HepG2 (cell line): ENCODE measurements around the gene PRRT1. TPM values are rescaled to one million over a fixed set of nuclear protein-coding genes. Genes with fewer than 3 reads are reported as not detected.

Source experiments
- AFF4 ChIP-seq: sonication (generic); formaldehyde crosslinking; IDR thresholded peaks from 2 replicates; pipeline ENCODE4 v1.4.0; 2020; ENCODE audit warnings: missing genetic modification reagents
- BATF2 ChIP-seq: sonication (generic); formaldehyde crosslinking; IDR thresholded peaks from 2 replicates; pipeline ENCODE4 v1.8.0; 2022; ENCODE audit warnings: mild to moderate bottlenecking, missing genetic modification reagents, moderate library complexity
- EEA1 ChIP-seq: sonication (generic); formaldehyde crosslinking; IDR thresholded peaks from 2 replicates; pipeline ENCODE4 v1.5.1; 2020; ENCODE audit warnings: mild to moderate bottlenecking, missing genetic modification reagents, borderline replicate concordance
- HMGXB4 ChIP-seq, 2 experiments: sonication (generic) in 1 of 2; formaldehyde crosslinking in 1 of 2; IDR thresholded peaks; 2 replicates each; pipeline versions ENCODE4 v1.4.0 to v1.6.1; 2018 to 2020; ENCODE audit warnings: missing genetic modification reagents in 2 of 2, borderline replicate concordance in 1 of 2, low read depth in 1 of 2, mild to moderate bottlenecking in 1 of 2, missing biosample characterization in 1 of 2
- KLF13 ChIP-seq: sonication (generic); formaldehyde crosslinking; IDR thresholded peaks from 2 replicates; pipeline ENCODE4 v1.4.0; 2020; ENCODE audit warnings: mild to moderate bottlenecking, missing genetic modification reagents
- MBD4 ChIP-seq: IDR thresholded peaks from 2 replicates; pipeline ENCODE4 v1.6.1; 2012; ENCODE audit warnings: low read length, inconsistent platforms, borderline replicate concordance
- PHF21A ChIP-seq: sonication (generic); formaldehyde crosslinking; IDR thresholded peaks from 2 replicates; pipeline ENCODE4 v1.5.0; 2020; ENCODE audit warnings: mild to moderate bottlenecking, missing genetic modification reagents
- SKI ChIP-seq: fragments of 450-650 bp; IDR thresholded peaks from one replicate; pipeline ENCODE4 v1.6.1; 2018; ENCODE audit warnings: mild to moderate bottlenecking; ENCODE audit not compliant: partially characterized antibody
- SMAD3 ChIP-seq: sonication (generic); formaldehyde crosslinking; IDR thresholded peaks from 2 replicates; pipeline ENCODE4 v1.4.0; 2020; ENCODE audit warnings: missing genetic modification reagents
- SNAI1 ChIP-seq: sonication (generic); formaldehyde crosslinking; IDR thresholded peaks from 2 replicates; pipeline ENCODE4 v1.5.0; 2020; ENCODE audit warnings: mild to moderate bottlenecking, missing genetic modification reagents, borderline replicate concordance
- TBP ChIP-seq: sonication (generic); formaldehyde crosslinking; IDR thresholded peaks from 2 replicates; pipeline ENCODE4 v1.5.0; 2020; ENCODE audit warnings: missing genetic modification reagents
- U2AF1 ChIP-seq: fragments of 200-400 bp; formaldehyde crosslinking; optimal IDR thresholded peaks from 2 replicates; pipeline ENCODE3; 2017; ENCODE audit warnings: mild to moderate bottlenecking, low read depth, low read length
- ZNF441 ChIP-seq: sonication (generic); formaldehyde crosslinking; IDR thresholded peaks from 2 replicates; pipeline ENCODE4 v1.7.0; 2021; ENCODE audit warnings: missing genetic modification reagents, borderline replicate concordance
- ZNF556 ChIP-seq: sonication (generic); formaldehyde crosslinking; IDR thresholded peaks from 2 replicates; pipeline ENCODE4 v1.4.0; 2020; ENCODE audit warnings: mild to moderate bottlenecking, missing genetic modification reagents, borderline replicate concordance
- ZNF567 ChIP-seq: sonication (generic); formaldehyde crosslinking; IDR thresholded peaks from 2 replicates; pipeline ENCODE4 v1.8.1; 2023; ENCODE audit warnings: mild to moderate bottlenecking, missing genetic modification reagents, borderline replicate concordance
- ZNF710 ChIP-seq: sonication (generic); formaldehyde crosslinking; IDR thresholded peaks from 2 replicates; pipeline ENCODE4 v1.5.0; 2020; ENCODE audit warnings: mild to moderate bottlenecking, missing genetic modification reagents, borderline replicate concordance
- ZNF746 ChIP-seq: sonication (generic); formaldehyde crosslinking; IDR thresholded peaks from 2 replicates; pipeline ENCODE4 v1.8.0; 2022; ENCODE audit warnings: mild to moderate bottlenecking, missing genetic modification reagents
- ZNF83 ChIP-seq: sonication (generic); formaldehyde crosslinking; IDR thresholded peaks from 2 replicates; pipeline ENCODE4 v1.4.0; 2020; ENCODE audit warnings: missing genetic modification reagents, mild to moderate bottlenecking, borderline replicate concordance
- polyA plus RNA-seq, 8 experiments: library from polyadenylated mRNA; depleted of rRNA in 3 of 8; stranded (reverse) in 7 of 8; unstranded in 1 of 8; fragments of >200 nt; fragmentation: Illumina TruSeq in 4 of 8; extraction: Trizol in 4 of 8; gene quantifications; 2 replicates each; pipeline versions ENCODE4 v1.2.1 to v1.2.3, GENCODE V29; 2011 to 2016; ENCODE audit warnings: low read depth in 4 of 8, missing spikeins in 1 of 8, mixed read lengths in 1 of 8; ENCODE audit not compliant: insufficient read depth in 1 of 8
- total RNA-seq, 5 experiments: library from RNA; depleted of rRNA; stranded (reverse); fragments of >200 nt; fragmentation: Illumina TruSeq; extraction: Trizol; gene quantifications; 2 replicates each; pipeline ENCODE4 v1.2.3, GENCODE V29; 2016; ENCODE audit warnings: low read depth in 1 of 5

PRRT1 gene
- total and polyA plus RNA-seq, 2 of the 13 experiments (the other 11 are each of a cell fraction or from before 2014, with no cell fraction given), result 0.64 to 1.4 TPM

GRCh38 chr6:32154514-32155161 lies 2.9 kb upstream of the PRRT1 start (continued):
- TF ChIP-seq ZNF441 (CRISPR knock-in tag) (0 out of 2 replicates have a peak, but pooled peaks have one; percentile 10), AFF4 (CRISPR knock-in tag) (no peak), ZNF556 (no peak), HMGXB4 (CRISPR knock-in tag; IDR thresholded peaks at IDR 0.05; ENCODE audit: borderline replicate concordance in 1 of 2, low read depth in 1 of 2) (peak; percentile 82 to 97), KLF13 (CRISPR knock-in tag) (0 out of 2 replicates have a peak, but pooled peaks have one; percentile 13), TBP (no peak), ZNF710 (0 out of 2 replicates have a peak, but pooled peaks have one; percentile 5), U2AF1 (peak; percentile 52), SNAI1 (CRISPR knock-in tag) (no peak; the same call in 1 of the 2 replicates), ZNF83 (0 out of 2 replicates have a peak, but pooled peaks have one; percentile 83), ZNF746 (CRISPR knock-in tag) (no peak), BATF2 (peak; percentile 18; the same call in 1 of the 2 replicates), ZNF567 (CRISPR knock-in tag) (no peak; the same call in 1 of the 2 replicates), EEA1 (CRISPR knock-in tag) (0 out of 2 replicates have a peak, but pooled peaks have one; percentile 6), SMAD3 (CRISPR knock-in tag) (peak; percentile 20; the same call in 1 of the 2 replicates), MBD4 (no peak), SKI (no peak), PHF21A (CRISPR knock-in tag) (no peak)
